ENCODE measurements around the gene PCDH1. TPM values are rescaled to one million over a fixed set of nuclear protein-coding genes. Genes with fewer than 3 reads are reported as not detected.

The PCDH1 gene
- total and polyA plus RNA-seq, 2 of the 8 experiments (the other 6 are each of a cell fraction or from before 2014, with no cell fraction given) = 101 to 102 TPM

- Histone ChIP-seq H3K18ac (ENCODE audit: extremely low read depth, low read length) (no peak overlapping the region), H3K4ac (replicated peaks; ENCODE audit: insufficient read length, low read depth, low read length) (no peak overlapping the region), H3K56ac (replicated peaks; ENCODE audit: insufficient read length, low read depth, low read length) (no peak overlapping the region), H3K4me1 (replicated peaks in 1 of 4; ENCODE audit: control insufficient read depth in 3 of 4, insufficient read depth in 4 of 4, low read length in 3 of 4) (peaks cover 20 to 48% (median 27%) of the 10 kb centered on the region in 4 experiments), H4K8ac (ENCODE audit: extremely low read depth, insufficient read depth, low read length) (no peak overlapping the region), H4K20me1 (replicated peaks in 1 of 2; ENCODE audit: control insufficient read depth in 1 of 2, insufficient read depth in 2 of 2, low read length in 2 of 2) (no peaks in the 10 kb centered on the region), H3K9ac (replicated peaks in 1 of 4; ENCODE audit: extremely low read depth in 1 of 4, low read depth in 3 of 4, low read length in 3 of 4) (no peak overlapping the region), H2BK20ac (ENCODE audit: low read length) (no peak overlapping the region), H3K79me2 (ENCODE audit: control insufficient read depth in 1 of 2, insufficient read depth in 2 of 2, low read length in 2 of 2) (no peaks in the 10 kb centered on the region), H3K23me2 (ENCODE audit: low read depth, low read length) (peaks cover 4% of the 10 kb centered on the region; the same call in 1 of the 2 replicates), H3K36me3 (ENCODE audit: control insufficient read depth in 2 of 4, insufficient read depth in 4 of 4, low read length in 3 of 4) (no peaks in the 10 kb centered on the region), H3K4me2 (ENCODE audit: insufficient read depth in 1 of 2, low read depth in 2 of 2, low read length in 2 of 2) (no peak overlapping the region), H2AFZ (ENCODE audit: low read length) (no peak overlapping the region), H2BK15ac (ENCODE audit: low read length) (0 out of 2 replicates have a peak overlapping the region, but pooled peaks have one; percentile 75), H3K27ac (ENCODE audit: low read depth, low read length) (no peak overlapping the region), H3K79me1 (ENCODE audit: low read depth, low read length) (no peaks in the 10 kb centered on the region), H3K23ac (ENCODE audit: insufficient read length) (no peak overlapping the region), H3K14ac (ENCODE audit: insufficient read length) (no peak overlapping the region), H3K4me3 (ENCODE audit: extremely low read depth in 1 of 4, insufficient read depth in 2 of 4, low read depth in 3 of 4, low read length in 4 of 4) (no peak overlapping the region), H4K91ac (replicated peaks; ENCODE audit: insufficient read length, low read length) (no peak overlapping the region), H3K9me3 (ENCODE audit: insufficient read depth in 2 of 2, low read depth in 1 of 2, low read length in 1 of 2) (no peaks in the 10 kb centered on the region), H3K27me3 (replicated peaks in 1 of 4; ENCODE audit: control insufficient read depth in 3 of 4, extremely low read depth in 1 of 4, insufficient read depth in 3 of 4, low read length in 3 of 4) (no peaks in the 10 kb centered on the region; a peak in 1 of 7 replicates), H2BK120ac (replicated peaks; ENCODE audit: low read depth, low read length) (no peak overlapping the region), H2BK5ac (ENCODE audit: low read depth, low read length) (no peak overlapping the region), H2AK5ac (ENCODE audit: low read depth, low read length) (no peak overlapping the region), H2BK12ac (ENCODE audit: low read depth, low read length) (no peak overlapping the region), H4K5ac (ENCODE audit: insufficient read length, low read depth, low read length) (no peak overlapping the region)
- FAIRE-seq (no peak), DNase-seq (ENCODE audit: low read depth in 1 of 2, low spot score in 2 of 2) (no peak)
- ChIA-PET CTCF (ENCODE audit: partially characterized antibody) (interaction anchor here (0.5 to 20.5 kb wide), 12 partner anchors 9 to 160 kb away, joined by 3 to 345 read pairs (median 4); partner anchors contain the start of genes PCDH1 and RNF14), POLR2A (ENCODE audit: partially characterized antibody) (interaction anchor here (1.2 to 4.3 kb wide), 4 partner anchors 17 to 68 kb away, joined by 3 to 18 read pairs (median 4); partner anchors contain the start of gene PCDH1)
- TF ChIP-seq RAD21 (IDR thresholded peaks at IDR 0.05 in 1 of 2, conservative IDR thresholded peaks at IDR 0.05 in 1 of 2; ENCODE audit: low read depth in 2 of 2, low read length in 2 of 2) = no peak
- 93% methylated on average over 1 of the region's 2 CpGs; no CpG with 5 or more reads in 1 of the 2 experiments for WGBS, 2 experiments (ENCODE audit: extremely low coverage in 1 of 2, insufficient coverage in 1 of 2, insufficient read length in 1 of 2, insufficient replicate concordance in 2 of 2, low coverage in 1 of 2, low lambda C conversion rate in 2 of 2, missing lambda C conversion rate in 1 of 2)
Observed at GRCh38 chr5:141808857-141809256, 69.4 kb downstream of the PCDH1 start.

All from H1 (cell line).